NCI-H345 treated with DMSO at 0.1 percent for 48 hours (cell line): ENCODE results near the gene TTC39C.

Experiments used
- DNase-seq: peaks from one replicate; lab custom pipeline; 2025; ENCODE audit not compliant: unreplicated experiment; lab: John Stamatoyannopoulos, UW

TTC39C gene

GRCh38 chr18:23992089-23992940 lies 22.2 kb upstream of the TTC39C start:
- no peak for DNase-seq

GRCh38 chr18:23992941-23993280 lies 21.6 kb upstream of the TTC39C start:
- no peak for DNase-seq

- peak; percentile 98 for DNase-seq
Measured at GRCh38 chr18:23994361-23994902, 20.1 kb upstream of the TTC39C start.

GRCh38 chr18:23995180-23995579 lies 19.4 kb upstream of the TTC39C start:
- no peak for DNase-seq

GRCh38 chr18:23998018-23998417 lies 16.5 kb upstream of the TTC39C start:
- no peak for DNase-seq

GRCh38 chr18:23998820-23999219 lies 15.7 kb upstream of the TTC39C start:
- DNase-seq = peak; percentile 97

GRCh38 chr18:24000613-24001490 lies 13.7 kb upstream of the TTC39C start:
- DNase-seq = no peak

GRCh38 chr18:24002479-24002878 lies 12.1 kb upstream of the TTC39C start:
- no peak for DNase-seq

GRCh38 chr18:24003288-24003687 lies 11.3 kb upstream of the TTC39C start:
- no peak for DNase-seq

GRCh38 chr18:24003903-24004640 lies 10.5 kb upstream of the TTC39C start:
- no peak for DNase-seq

- no peak for DNase-seq
Measured at GRCh38 chr18:24006712-24007313, 7.7 kb upstream of the TTC39C start.

GRCh38 chr18:24009246-24009645 lies 5.3 kb upstream of the TTC39C start:
- DNase-seq = no peak

- DNase-seq = peak; percentile 53
Measured at GRCh38 chr18:24009651-24010333, 4.8 kb upstream of the TTC39C start.

GRCh38 chr18:24010673-24011072 lies 3.9 kb upstream of the TTC39C start:
- DNase-seq = no peak

- no peak for DNase-seq
Measured at GRCh38 chr18:24011123-24011917, 3.2 kb upstream of the TTC39C start.

GRCh38 chr18:24013051-24013450 lies 1.5 kb upstream of the TTC39C start:
- no peak for DNase-seq

GRCh38 chr18:24014986-24015638 lies 558 bp downstream of the TTC39C start:
- peak; percentile 23 for DNase-seq

- no peak for DNase-seq
Measured at GRCh38 chr18:24015639-24016631, 1.4 kb downstream of the TTC39C start.
